Kidney (tissue), 14 donors: ENCODE data around the gene CAPRIN2. TPM values are rescaled to one million over a fixed set of nuclear protein-coding genes. Genes with fewer than 3 reads are reported as not detected.

Experiments used
- DNase-seq, 5 donors: peaks; one replicate each; pipeline ENCODE4 v3.0.0-alpha.2; 2013 to 2020
- FAIRE-seq: peaks from 2 replicates; lab custom pipeline; 2012; peaks lifted over from hg19 to GRCh38; lab: Jason Lieb, UNC
- H3K27ac ChIP-seq, 2 donors: one replicate each; pipeline ENCODE4 v1.7.0; 2013; ENCODE audit warnings: low read depth in 2 of 2, low read length in 2 of 2, inconsistent platforms in 1 of 2
- H3K27me3 ChIP-seq: one replicate; pipeline ENCODE4 v1.7.1; 2013; ENCODE audit warnings: low read length, inconsistent platforms; ENCODE audit not compliant: control insufficient read depth, insufficient read depth
- H3K36me3 ChIP-seq, 3 donors: one replicate each; pipeline versions ENCODE4 v1.7.0 to v1.7.1; 2013; ENCODE audit warnings: low read length in 3 of 3, control low read depth in 1 of 3, inconsistent platforms in 1 of 3; ENCODE audit not compliant: insufficient read depth in 3 of 3, control insufficient read depth in 2 of 3
- H3K4me1 ChIP-seq, 3 donors: one replicate each; pipeline versions ENCODE4 v1.7.0 to v1.7.1; 2013; ENCODE audit warnings: low read length in 3 of 3, inconsistent platforms in 1 of 3, low read depth in 1 of 3; ENCODE audit not compliant: control insufficient read depth in 2 of 3, insufficient read depth in 2 of 3
- H3K4me3 ChIP-seq, 3 donors: one replicate each; pipeline versions ENCODE4 v1.7.0 to v1.8.1; 2013; ENCODE audit warnings: low read length in 3 of 3, control low read depth in 1 of 3, inconsistent platforms in 1 of 3
- H3K9ac ChIP-seq, 3 donors: one replicate each; pipeline versions ENCODE4 v1.7.0 to v1.7.1; 2013; ENCODE audit warnings: low read length in 3 of 3, control low read depth in 1 of 3, inconsistent platforms in 1 of 3
- H3K9me3 ChIP-seq, 3 donors: one replicate each; pipeline versions ENCODE4 v1.7.0 to v1.7.1; 2013; ENCODE audit warnings: low read length in 3 of 3, control low read depth in 1 of 3, inconsistent platforms in 1 of 3; ENCODE audit not compliant: control insufficient read depth in 2 of 3, insufficient read depth in 1 of 3
- intact Hi-C: fragments of 100-400 bp; cut with DNase I; formaldehyde crosslinking; loops from one replicate; pipeline ENCODE4 v1.11.1; 2022
- polyA plus RNA-seq: library from polyadenylated mRNA; stranded (reverse); fragments of 350-450 nt; fragmentation: Illumina TruSeq; extraction: RNeasy Lipid Tissue Mini Kit (QIAGEN cat#74804); gene quantifications from one replicate; pipeline ENCODE4 v1.2.3, GENCODE V29; 2014; ENCODE audit warnings: low read depth, low replicate concordance; ENCODE audit not compliant: insufficient read depth
- total RNA-seq: library from RNA; stranded (reverse); fragmentation: NEBNext Ultra II Directional; extraction: Animal tissue kit (Norgen Biotek cat#: 25700); gene quantifications from one replicate; pipeline ENCODE4 v1.2.1, GENCODE V29; 2021
- TF ChIP-seq, protein P1 (sequence below): IDR thresholded peaks from 3 replicates; pipeline ENCODE4 v1.5.1; 2012; ENCODE audit warnings: mild to moderate bottlenecking, moderate library complexity, borderline replicate concordance; ENCODE audit not compliant: insufficient read depth; ENCODE audit errors: extremely low read depth
- donor health status: control.
- donor health status: control.
- donor health status: control.
- donor health status: control.
- donor health status: control.
- donor health status: DM: yes; HTN: yes; CAD: no.
- donor health status: Normal renal cell carcinoma (clear cell type).

Gene CAPRIN2
- total and polyA plus RNA-seq, 2 donors from 2014 or later: 15.6 to 21.5 TPM

DNA sequence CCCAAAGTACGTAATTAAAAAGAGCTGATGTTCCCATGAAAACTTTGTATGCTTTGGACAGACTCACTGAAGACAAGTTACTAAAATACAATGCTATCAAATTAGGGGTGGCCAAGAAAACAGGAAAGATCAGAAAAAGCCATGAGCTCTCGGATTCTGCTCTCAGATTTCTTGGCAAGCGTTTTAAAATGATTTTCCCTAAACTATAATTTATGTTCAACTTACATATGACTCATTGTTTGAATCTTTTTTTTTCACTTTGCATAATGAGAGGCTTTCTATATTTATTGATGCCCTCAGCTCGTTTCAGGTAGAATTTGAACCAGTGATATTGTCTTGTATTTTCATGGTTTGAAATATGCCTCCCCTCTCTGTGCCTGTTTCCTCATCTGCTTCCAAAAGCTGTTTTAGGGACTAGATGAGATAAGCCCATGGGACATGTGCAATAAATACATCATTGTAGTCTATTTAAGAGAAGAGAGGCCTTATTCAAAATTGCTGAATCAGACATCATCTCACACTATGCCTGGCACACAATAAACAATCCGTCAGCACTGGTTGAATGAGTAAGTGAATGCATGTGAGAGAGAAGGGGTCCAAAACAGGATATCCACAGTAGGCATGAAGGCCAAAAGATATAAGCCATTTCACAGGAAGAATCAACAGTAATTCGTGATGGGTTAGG, 54.4 kb downstream of the CAPRIN2 start:
- intact Hi-C loops: no loop called here
- Histone ChIP-seq H3K9ac (no peak overlapping the region), H3K9me3 (no peaks in the 10 kb centered on the region), H3K27ac (no peak overlapping the region), H3K4me3 (no peak overlapping the region), H3K27me3 (no peaks in the 10 kb centered on the region), H3K36me3 (no peaks in the 10 kb centered on the region), H3K4me1 (no peaks in the 10 kb centered on the region)
- FAIRE-seq (no peak), DNase-seq (no peak)
- TF ChIP-seq, protein P1, sequence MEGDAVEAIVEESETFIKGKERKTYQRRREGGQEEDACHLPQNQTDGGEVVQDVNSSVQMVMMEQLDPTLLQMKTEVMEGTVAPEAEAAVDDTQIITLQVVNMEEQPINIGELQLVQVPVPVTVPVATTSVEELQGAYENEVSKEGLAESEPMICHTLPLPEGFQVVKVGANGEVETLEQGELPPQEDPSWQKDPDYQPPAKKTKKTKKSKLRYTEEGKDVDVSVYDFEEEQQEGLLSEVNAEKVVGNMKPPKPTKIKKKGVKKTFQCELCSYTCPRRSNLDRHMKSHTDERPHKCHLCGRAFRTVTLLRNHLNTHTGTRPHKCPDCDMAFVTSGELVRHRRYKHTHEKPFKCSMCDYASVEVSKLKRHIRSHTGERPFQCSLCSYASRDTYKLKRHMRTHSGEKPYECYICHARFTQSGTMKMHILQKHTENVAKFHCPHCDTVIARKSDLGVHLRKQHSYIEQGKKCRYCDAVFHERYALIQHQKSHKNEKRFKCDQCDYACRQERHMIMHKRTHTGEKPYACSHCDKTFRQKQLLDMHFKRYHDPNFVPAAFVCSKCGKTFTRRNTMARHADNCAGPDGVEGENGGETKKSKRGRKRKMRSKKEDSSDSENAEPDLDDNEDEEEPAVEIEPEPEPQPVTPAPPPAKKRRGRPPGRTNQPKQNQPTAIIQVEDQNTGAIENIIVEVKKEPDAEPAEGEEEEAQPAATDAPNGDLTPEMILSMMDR: no peak

DNA sequence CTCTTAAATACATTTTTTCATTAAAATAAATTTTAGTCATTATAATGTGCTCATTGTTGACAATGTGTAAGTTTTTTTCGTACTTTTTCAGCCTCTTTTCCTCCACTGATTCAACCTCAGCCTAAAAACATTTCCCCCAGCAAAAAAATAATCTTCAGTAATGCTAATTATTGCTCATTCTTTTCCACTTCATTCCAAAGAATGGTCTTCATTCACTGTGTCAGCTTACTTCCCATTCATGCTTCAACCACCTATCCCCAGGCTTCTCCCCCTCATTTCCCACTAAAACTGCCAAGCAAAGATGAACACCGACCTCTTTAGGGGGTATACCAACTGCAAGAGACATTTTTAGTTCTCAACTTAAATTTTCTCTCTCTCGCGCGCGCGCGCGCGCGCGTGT, 56.4 kb downstream of the CAPRIN2 start:
- intact Hi-C loops: no loop called here
- TF ChIP-seq, protein P1: no peak
- no peaks in the 10 kb centered on the region for H3K27me3 ChIP-seq
- no peak for FAIRE-seq
- no peak overlapping the region for H3K27ac ChIP-seq
- no peak overlapping the region for H3K4me3 ChIP-seq
- H3K9ac ChIP-seq: no peak overlapping the region
- H3K4me1 ChIP-seq: peaks cover 0 to 7% (median 7%) of the 10 kb centered on the region in 3 donors
- no peaks in the 10 kb centered on the region for H3K36me3 ChIP-seq
- no peaks in the 10 kb centered on the region for H3K9me3 ChIP-seq
- no peak for DNase-seq

DNA sequence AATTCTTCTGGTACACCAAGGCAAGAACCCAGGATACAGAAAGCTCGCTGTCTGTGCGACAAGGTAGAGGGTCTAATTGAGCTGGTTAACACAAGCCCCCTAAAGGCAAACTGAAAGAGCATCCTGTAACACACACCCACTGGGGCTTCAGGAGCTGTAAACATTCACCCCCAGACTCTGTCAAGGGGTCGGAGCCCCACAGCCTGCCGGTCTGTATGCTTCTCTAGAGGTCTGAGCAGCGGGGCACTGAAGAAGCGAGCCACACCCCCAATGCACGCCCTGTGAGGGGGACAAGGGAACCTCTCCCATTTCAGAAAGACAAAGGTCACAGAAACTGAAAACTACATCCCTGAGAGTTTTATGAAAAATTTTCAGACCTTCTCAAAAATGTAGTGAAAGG, 57.8 kb downstream of the CAPRIN2 start:
- no peak overlapping the region for H3K9ac ChIP-seq
- DNase-seq: no peak
- no peaks in the 10 kb centered on the region for H3K27me3 ChIP-seq
- intact Hi-C loops: no loop called here
- peaks cover 0 to 9% (median 8%) of the 10 kb centered on the region in 3 donors for H3K4me1 ChIP-seq
- no peak overlapping the region for H3K27ac ChIP-seq
- no peak for FAIRE-seq
- H3K9me3 ChIP-seq: no peaks in the 10 kb centered on the region
- TF ChIP-seq, protein P1: no peak
- no peaks in the 10 kb centered on the region for H3K36me3 ChIP-seq
- no peak overlapping the region for H3K4me3 ChIP-seq
